Ishikawa (cell line): ENCODE data around the gene TLCD1.

Experiments
- CREB1 ChIP-seq: IDR thresholded peaks from 2 replicates; pipeline ENCODE4 v1.6.1; 2012; ENCODE audit warnings: low read depth
- RAD21 ChIP-seq: IDR thresholded peaks from 2 replicates; pipeline ENCODE4 v1.6.1; 2012; ENCODE audit warnings: low read depth
- REST ChIP-seq: IDR thresholded peaks from 2 replicates; pipeline ENCODE4 v1.6.1; 2012; ENCODE audit warnings: low read depth, mild to moderate bottlenecking

GRCh38 chr17:28745786-28746411 lies 19.9 kb upstream of the TLCD1 start:
- no peak for TF ChIP-seq REST
- TF ChIP-seq CREB1, result no peak
- TF ChIP-seq RAD21, result no peak
